Trophoblast cell (in vitro differentiated cells and primary cell): Measurements from ENCODE around the gene TTLL8.

Source experiments
- DNase-seq, 2 donors: peaks; one replicate each; pipeline ENCODE4 v3.0.0-alpha.2; 2016
- H2AFZ ChIP-seq: 2 replicates; pipeline ENCODE4 v1.6.1; 2013; ENCODE audit warnings: low read length, moderate library complexity, mild to moderate bottlenecking; ENCODE audit not compliant: insufficient read depth, poor library complexity
- H2AK5ac ChIP-seq: 2 replicates; pipeline ENCODE4 v1.6.1; 2013; ENCODE audit warnings: mild to moderate bottlenecking, low read length
- H2BK120ac ChIP-seq: 2 replicates; pipeline ENCODE4 v1.6.1; 2013; ENCODE audit warnings: low read length, mild to moderate bottlenecking, moderate library complexity; ENCODE audit not compliant: insufficient read depth, poor library complexity
- H2BK12ac ChIP-seq: 2 replicates; pipeline ENCODE4 v1.6.1; 2013; ENCODE audit warnings: mild to moderate bottlenecking, low read length, moderate library complexity
- H2BK5ac ChIP-seq: 2 replicates; pipeline ENCODE4 v1.6.1; 2013; ENCODE audit warnings: low read length, low read depth, moderate library complexity, mild to moderate bottlenecking; ENCODE audit not compliant: poor library complexity
- H3K14ac ChIP-seq: 2 replicates; pipeline ENCODE4 v1.6.1; 2013; ENCODE audit warnings: mild to moderate bottlenecking, low read length
- H3K18ac ChIP-seq: 2 replicates; pipeline ENCODE4 v1.6.1; 2013; ENCODE audit warnings: mild to moderate bottlenecking, low read length
- H3K23ac ChIP-seq: 2 replicates; pipeline ENCODE4 v1.6.1; 2013; ENCODE audit warnings: low read length
- H3K27ac ChIP-seq: 2 replicates; pipeline ENCODE4 v1.5.1; 2013; ENCODE audit warnings: low read depth, mild to moderate bottlenecking, inconsistent platforms, low read length, moderate library complexity
- H3K27me3 ChIP-seq: 2 replicates; pipeline ENCODE4 v1.6.1; 2013; ENCODE audit warnings: inconsistent platforms, mild to moderate bottlenecking, low read length, moderate library complexity; ENCODE audit not compliant: insufficient read depth
- H3K36me3 ChIP-seq, 2 experiments: 1 replicate in 1 of 2; 2 replicates in 1 of 2; pipeline ENCODE4 v1.6.1; 2013; ENCODE audit warnings: low read length in 2 of 2, mild to moderate bottlenecking in 2 of 2, moderate library complexity in 1 of 2; ENCODE audit not compliant: insufficient read depth in 2 of 2, control insufficient read depth in 1 of 2
- H3K4ac ChIP-seq: 2 replicates; pipeline ENCODE4 v1.6.1; 2013; ENCODE audit warnings: low read depth, mild to moderate bottlenecking, low read length, moderate library complexity
- H3K4me1 ChIP-seq, 2 experiments: 1 replicate in 1 of 2; 2 replicates in 1 of 2; pipeline ENCODE4 v1.6.1; 2013; ENCODE audit warnings: low read length in 2 of 2, mild to moderate bottlenecking in 2 of 2, moderate library complexity in 1 of 2; ENCODE audit not compliant: insufficient read depth in 2 of 2, control insufficient read depth in 1 of 2
- H3K4me2 ChIP-seq: 2 replicates; pipeline ENCODE4 v1.6.1; 2013; ENCODE audit warnings: inconsistent platforms, mild to moderate bottlenecking, low read length, moderate library complexity
- H3K4me3 ChIP-seq: 2 replicates; pipeline ENCODE4 v1.5.1; 2013; ENCODE audit warnings: mild to moderate bottlenecking, low read depth, low read length, inconsistent platforms
- H3K79me1 ChIP-seq: one replicate; pipeline ENCODE4 v1.6.1; 2013; ENCODE audit warnings: low read length
- H3K79me2 ChIP-seq: 2 replicates; pipeline ENCODE4 v1.6.1; 2013; ENCODE audit warnings: low read length, mild to moderate bottlenecking; ENCODE audit not compliant: control insufficient read depth, insufficient read depth, poor library complexity
- H3K9ac ChIP-seq: 2 replicates; pipeline ENCODE4 v1.6.1; 2013; ENCODE audit warnings: mild to moderate bottlenecking, low read length
- H3K9me3 ChIP-seq: 2 replicates; pipeline ENCODE4 v1.6.1; 2013; ENCODE audit warnings: low read depth, mild to moderate bottlenecking, control low read depth, inconsistent platforms, low read length; ENCODE audit not compliant: insufficient read depth
- H4K12ac ChIP-seq: 2 replicates; pipeline ENCODE4 v1.6.1; 2013; ENCODE audit warnings: low read depth, mild to moderate bottlenecking, low read length, moderate library complexity
- H4K8ac ChIP-seq: 2 replicates; pipeline ENCODE4 v1.6.1; 2013; ENCODE audit warnings: low read depth, mild to moderate bottlenecking, low read length, moderate library complexity
- H4K91ac ChIP-seq: one replicate; pipeline ENCODE4 v1.6.1; 2013; ENCODE audit warnings: low read depth, mild to moderate bottlenecking, low read length, moderate library complexity
- WGBS: extraction: QIAGEN DNeasy Blood & Tissue Kit; methylation state at CpG from one replicate; pipeline ENCODE4 v1.1.7; 2013; ENCODE audit warnings: missing lambda C conversion rate; ENCODE audit not compliant: insufficient read length, insufficient coverage; ENCODE audit errors: extremely low coverage; 5-methylcytosine and 5-hydroxymethylcytosine counted together

Gene TTLL8

GRCh38 chr22:50091092-50091768 is 33.1 kb upstream of the TTLL8 start:
- Histone ChIP-seq H3K27me3 (no peaks in the 10 kb centered on the region), H3K4me3 (no peak overlapping the region), H2BK5ac (no peak overlapping the region), H3K14ac (no peak overlapping the region), H2BK120ac (no peak overlapping the region), H3K79me2 (no peaks in the 10 kb centered on the region), H3K9ac (no peak overlapping the region), H3K4me1 (no peaks in the 10 kb centered on the region), H4K8ac (no peak overlapping the region), H3K79me1 (no peaks in the 10 kb centered on the region), H3K27ac (no peak overlapping the region), H3K36me3 (no peaks in the 10 kb centered on the region), H2AK5ac (no peak overlapping the region), H4K12ac (no peak overlapping the region), H3K4ac (no peak overlapping the region), H2AFZ (no peak overlapping the region), H3K9me3 (peaks cover 14% of the 10 kb centered on the region), H4K91ac (no peak overlapping the region), H2BK12ac (no peak overlapping the region), H3K18ac (no peak overlapping the region), H3K4me2 (no peak overlapping the region), H3K23ac (no peak overlapping the region)
- no peak for DNase-seq
- WGBS: no CpG with 5 or more reads among the region's 29 CpGs

GRCh38 chr22:50090412-50090714 is 32.3 kb upstream of the TTLL8 start:
- Histone ChIP-seq H2BK12ac (no peak overlapping the region), H2BK5ac (no peak overlapping the region), H3K4me1 (no peaks in the 10 kb centered on the region), H3K4ac (no peak overlapping the region), H3K9ac (no peak overlapping the region), H3K79me1 (no peaks in the 10 kb centered on the region), H2BK120ac (no peak overlapping the region), H3K27ac (no peak overlapping the region), H3K27me3 (no peaks in the 10 kb centered on the region), H4K91ac (no peak overlapping the region), H3K36me3 (no peaks in the 10 kb centered on the region), H3K4me2 (no peak overlapping the region), H3K79me2 (no peaks in the 10 kb centered on the region), H3K18ac (no peak overlapping the region), H2AFZ (no peak overlapping the region), H3K23ac (no peak overlapping the region), H3K9me3 (peaks cover 14% of the 10 kb centered on the region), H3K4me3 (no peak overlapping the region), H2AK5ac (no peak overlapping the region), H4K8ac (no peak overlapping the region), H3K14ac (no peak overlapping the region), H4K12ac (no peak overlapping the region)
- WGBS: no CpG with 5 or more reads among the region's 22 CpGs
- no peak for DNase-seq

- Histone ChIP-seq H3K23ac (no peak within 1 kb of the TSS), H4K8ac (no peak within 1 kb of the TSS), H3K18ac (no peak within 1 kb of the TSS), H3K79me2 (no peaks in the 10 kb centered on the region), H2AFZ (no peak within 1 kb of the TSS), H4K91ac (no peak within 1 kb of the TSS), H2BK12ac (no peak within 1 kb of the TSS), H2BK5ac (no peak within 1 kb of the TSS), H3K4me2 (no peak within 1 kb of the TSS), H3K9me3 (peaks cover 14% of the 10 kb centered on the region), H2BK120ac (no peak within 1 kb of the TSS), H3K4me1 (no peaks in the 10 kb centered on the region), H3K9ac (no peak within 1 kb of the TSS), H3K27ac (no peak within 1 kb of the TSS), H3K36me3 (no peaks in the 10 kb centered on the region), H2AK5ac (no peak within 1 kb of the TSS), H3K27me3 (no peaks in the 10 kb centered on the region), H3K79me1 (no peaks in the 10 kb centered on the region), H4K12ac (no peak within 1 kb of the TSS), H3K4ac (no peak within 1 kb of the TSS), H3K14ac (no peak within 1 kb of the TSS), H3K4me3 (no peak within 1 kb of the TSS)
- peak in 1 of 2 donors; percentile 20 for DNase-seq
- WGBS: no CpG with 5 or more reads among the region's 83 CpGs
These were observed 31.7 kb upstream of the TTLL8 start, which contains the start of gene MOV10L1 for GRCh38 chr22:50089682-50090411. Gene MOV10L1, plus strand, starts transcription at chr22:50090006. Its CDS starts 83 bp downstream, at chr22:50090089.

- no peaks in the 10 kb centered on the region for H3K36me3 ChIP-seq
- no peak overlapping the region for H4K91ac ChIP-seq
- H2BK12ac ChIP-seq: no peak overlapping the region
- no peak overlapping the region for H2AFZ ChIP-seq
- peaks cover 0 to under 1% of the 10 kb centered on the region in 2 experiments for H3K4me1 ChIP-seq
- H2BK5ac ChIP-seq: no peak overlapping the region
- no peak overlapping the region for H3K23ac ChIP-seq
- no peaks in the 10 kb centered on the region for H3K79me1 ChIP-seq
- WGBS: no CpG with 5 or more reads among the region's 11 CpGs
- no peak overlapping the region for H3K4me2 ChIP-seq
- no peak overlapping the region for H3K4me3 ChIP-seq
- peaks cover 14% of the 10 kb centered on the region for H3K9me3 ChIP-seq
- no peaks in the 10 kb centered on the region for H3K27me3 ChIP-seq
- no peaks in the 10 kb centered on the region for H3K79me2 ChIP-seq
- H3K9ac ChIP-seq: no peak overlapping the region
- no peak overlapping the region for H4K12ac ChIP-seq
- no peak overlapping the region for H3K14ac ChIP-seq
- H2AK5ac ChIP-seq: no peak overlapping the region
- no peak overlapping the region for H2BK120ac ChIP-seq
- no peak overlapping the region for H4K8ac ChIP-seq
- no peak overlapping the region for H3K27ac ChIP-seq
- H3K4ac ChIP-seq: no peak overlapping the region
- DNase-seq: no peak
- H3K18ac ChIP-seq: no peak overlapping the region
These were observed 31.1 kb upstream of the TTLL8 start for GRCh38 chr22:50089231-50089630.
